GM19240 (cell line): ENCODE measurements around the gene SMC1B.
"Not testable (repeated sequence)": the region's sequence is repeated elsewhere in the genome, so short reads cannot be mapped to it uniquely, and the experiment has no call there.

Experiments used
- DNase-seq: peaks from one replicate; pipeline ENCODE4 v3.0.0; 2011; ENCODE audit warnings: low spot score; ENCODE audit not compliant: insufficient read length

SMC1B gene

DNA sequence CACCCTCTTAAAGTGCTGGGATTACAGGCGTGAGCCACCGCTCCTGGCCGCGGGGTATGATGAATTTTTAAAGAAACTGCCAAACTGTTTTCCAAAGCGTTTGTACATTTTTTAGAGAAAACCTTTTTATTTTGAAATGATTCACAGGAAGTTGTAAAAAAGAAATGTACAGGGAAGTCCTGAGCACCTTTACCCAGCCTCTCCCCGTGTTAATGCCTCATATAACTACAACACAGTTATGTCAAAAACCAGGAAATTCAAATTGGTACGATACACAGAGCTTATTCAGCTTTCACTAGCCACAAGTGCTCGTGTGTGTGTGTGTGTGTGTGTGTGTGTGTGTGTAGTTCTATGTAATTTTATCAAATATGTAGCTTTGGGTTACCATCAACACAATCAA is 110.6 kb downstream of the SMC1B start:
- no peak for DNase-seq

DNA sequence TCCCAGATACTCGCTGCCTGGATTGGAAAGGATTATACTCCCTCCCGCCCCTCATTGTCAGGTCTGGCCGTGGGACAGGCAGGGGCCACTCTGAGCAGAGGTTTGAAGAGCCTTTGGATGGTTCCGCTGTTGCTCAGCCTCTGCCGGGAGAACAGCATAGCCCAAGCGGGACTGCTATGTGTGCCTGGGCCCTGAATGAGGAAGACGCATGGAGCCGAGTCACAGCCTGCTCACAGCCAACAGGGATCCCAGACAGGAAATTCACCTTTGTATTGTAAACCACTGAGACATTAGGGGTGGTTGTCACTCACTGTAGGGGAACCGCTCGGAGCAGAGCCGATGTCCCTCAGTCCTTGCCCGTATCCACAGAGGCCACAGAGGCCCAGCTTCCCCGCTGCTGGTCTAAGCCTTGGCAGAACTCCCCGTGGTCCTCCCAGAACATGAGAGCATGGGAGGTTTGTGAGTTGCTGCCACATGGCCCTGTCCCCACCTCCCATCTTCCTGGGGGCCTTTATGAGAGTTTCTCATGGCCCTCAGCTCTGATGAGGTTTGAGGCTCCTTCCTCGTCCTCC is 114.4 kb downstream of the SMC1B start:
- no peak for DNase-seq

DNA sequence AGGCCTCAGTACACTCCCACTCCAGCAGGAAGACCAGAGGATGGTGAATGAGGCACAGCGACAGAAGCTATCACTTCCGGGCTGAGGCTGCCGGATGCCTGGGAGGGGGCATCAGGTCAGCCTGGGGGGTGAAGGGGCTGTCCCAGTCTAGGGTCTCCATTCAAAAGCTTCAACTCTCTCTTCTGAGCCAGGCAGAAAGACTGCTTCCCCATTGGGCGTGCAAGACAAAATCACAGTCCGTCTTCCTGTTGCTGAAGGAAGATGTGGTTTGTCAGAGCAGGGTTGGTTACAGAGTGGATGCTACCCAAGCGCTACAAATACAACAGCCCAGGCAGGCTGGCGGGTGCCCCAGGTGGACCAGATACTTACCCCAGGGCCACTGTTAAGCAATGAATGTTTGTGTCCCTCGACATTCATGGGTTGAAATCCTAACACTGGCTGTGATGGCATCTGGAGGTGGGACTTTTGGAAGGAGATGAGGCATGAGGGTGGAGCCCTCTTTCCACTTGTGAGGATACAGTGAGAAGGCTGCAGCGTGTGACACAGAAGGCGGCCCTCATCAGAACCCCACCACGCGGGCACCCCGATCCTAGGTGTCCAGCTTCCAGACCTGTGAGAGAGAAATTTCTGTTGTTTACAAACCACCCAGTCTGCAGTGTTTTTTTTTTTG is 116.6 kb downstream of the SMC1B start:
- no peak for DNase-seq

DNA sequence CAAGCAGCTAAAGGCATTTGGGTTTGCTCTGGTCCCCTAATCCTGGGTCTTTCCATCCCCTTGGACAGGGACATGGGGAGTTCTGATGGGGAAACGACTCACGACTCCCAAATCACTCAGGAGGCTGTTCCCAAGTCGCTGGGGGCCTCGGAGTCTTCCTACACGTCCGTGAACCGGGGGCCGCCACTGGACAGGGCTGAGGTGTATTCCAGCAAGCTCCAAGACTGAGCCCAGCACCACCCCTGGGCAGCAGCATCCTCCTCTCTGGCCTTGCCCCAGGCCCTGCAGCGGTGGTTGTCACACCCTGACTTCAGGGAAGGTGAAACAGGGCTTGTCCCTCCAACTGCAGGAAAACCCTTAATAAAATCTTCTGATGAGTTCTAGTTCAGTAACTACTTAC is 117.9 kb downstream of the SMC1B start:
- no peak for DNase-seq

DNA sequence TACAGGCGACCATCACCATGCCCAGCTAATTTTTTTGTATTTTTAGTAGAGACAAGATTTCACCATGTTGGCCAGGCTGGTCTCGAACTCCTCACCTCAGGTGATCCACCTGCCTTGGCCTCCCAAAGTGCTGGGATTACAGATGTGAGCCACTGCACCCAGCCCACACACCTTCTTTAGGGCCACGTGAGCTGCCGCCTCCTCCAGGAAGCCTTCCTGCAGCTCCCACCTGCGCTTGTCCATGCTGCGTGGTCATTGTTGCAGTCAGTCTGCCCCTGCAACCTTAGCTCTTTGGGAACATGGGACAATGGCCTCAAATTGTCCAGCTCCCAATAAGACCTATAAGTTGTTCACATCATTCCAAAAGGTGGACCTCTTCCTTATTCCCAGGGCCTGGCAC is 118.4 kb downstream of the SMC1B start:
- not testable (repeated sequence) for DNase-seq
